SU-DHL-6 (cell line): ENCODE results near the gene CELA3B.

Source experiments
- CTCF ChIP-seq: fragments of 200-600 bp; sonication (generic); IDR thresholded peaks from one replicate; pipeline ENCODE4 v1.5.1; 2017; ENCODE audit warnings: antibody characterized with exemption, mild to moderate bottlenecking, low read length, moderate library complexity; ENCODE audit not compliant: insufficient read depth, poor library complexity, severe bottlenecking
- EZH2phosphoT487 ChIP-seq: fragments of 200-600 bp; sonication (generic), shearing (Covaris generic); conservative IDR thresholded peaks from 2 replicates; pipeline ENCODE4 v1.6.1; 2018; ENCODE audit warnings: mild to moderate bottlenecking, antibody characterized with exemption, low read length, moderate library complexity, mixed read lengths

GRCh38 chr1:22030473-22030872 is 53.7 kb downstream of the CELA3B start:
- TF ChIP-seq CTCF (no peak), EZH2phosphoT487 (no peak)
